HEK293 (cell line): ENCODE data around the gene SLC38A9.
A peak's percentile ranks its signal among the peaks of the same experiment; 100 is the strongest.

Experiments used
- CTCF ChIA-PET: fragments of 350-600 bp; formaldehyde crosslinking; extraction: SDS; loops from one replicate; lab custom pipeline; 2021; ENCODE audit warnings: antibody characterized with exemption; lab: Yijun Ruan, JAX
- POLR2A ChIA-PET: fragments of 300-600 bp; formaldehyde crosslinking; extraction: SDS; loops from one replicate; lab custom pipeline; 2020; ENCODE audit warnings: antibody characterized with exemption, inconsistent platforms; lab: Yijun Ruan, JAX
- H3K27ac ChIP-seq: fragments of 200-500 bp; sonication (Bioruptor generic); 2 replicates; pipeline ENCODE4 v1.5.1; 2014; ENCODE audit warnings: low read depth, low read length, control low read depth, inconsistent platforms; ENCODE audit errors: extremely low read depth
- H3K36me3 ChIP-seq, 2 experiments: fragments of 200-500 bp in 1 of 2; sonication (Bioruptor generic) in 1 of 2; 1 replicate in 1 of 2; 2 replicates in 1 of 2; pipeline ENCODE4 v1.5.1; 2014 to 2017; ENCODE audit warnings: inconsistent platforms in 2 of 2, low read length in 2 of 2; ENCODE audit not compliant: control insufficient read depth in 2 of 2, insufficient read depth in 1 of 2
- H3K4me1 ChIP-seq: fragments of 200-500 bp; sonication (Bioruptor generic); 2 replicates; pipeline ENCODE4 v1.5.1; 2014; ENCODE audit warnings: mild to moderate bottlenecking, low read length, inconsistent platforms; ENCODE audit not compliant: control insufficient read depth, insufficient read depth
- H3K4me3 ChIP-seq: 2 replicates; pipeline ENCODE4 v1.5.1; 2011; ENCODE audit warnings: low read depth, mild to moderate bottlenecking, control low read depth, low read length, moderate library complexity
- H3K9me3 ChIP-seq: fragments of 200-500 bp; sonication (Bioruptor generic); 2 replicates; pipeline ENCODE4 v1.5.1; 2014; ENCODE audit warnings: low read depth, low read length, inconsistent platforms; ENCODE audit not compliant: control insufficient read depth, insufficient read depth
- MYNN ChIP-seq: fragments of 450-650 bp; formaldehyde crosslinking; IDR thresholded peaks from 2 replicates; pipeline ENCODE4 v1.5.1; 2016; ENCODE audit warnings: missing biosample characterization, missing genetic modification characterization, borderline replicate concordance
- REST ChIP-seq: fragments of 450-650 bp; formaldehyde crosslinking; IDR thresholded peaks from 2 replicates; pipeline ENCODE4 v1.5.1; 2016; ENCODE audit warnings: missing biosample characterization, missing genetic modification characterization
- SCRT1 ChIP-seq: fragments of 450-650 bp; formaldehyde crosslinking; IDR thresholded peaks from 2 replicates; pipeline ENCODE4 v1.5.1; 2016; ENCODE audit warnings: missing biosample characterization, missing genetic modification characterization, borderline replicate concordance
- SP2 ChIP-seq: fragments of 450-650 bp; formaldehyde crosslinking; IDR thresholded peaks from 2 replicates; pipeline ENCODE4 v1.5.1; 2016; ENCODE audit warnings: missing biosample characterization, missing genetic modification characterization
- WT1 ChIP-seq: fragments of 450-650 bp; formaldehyde crosslinking; IDR thresholded peaks from 2 replicates; pipeline ENCODE4 v1.5.1; 2016; ENCODE audit warnings: missing biosample characterization, missing genetic modification characterization
- ZEB2 ChIP-seq: fragments of 450-650 bp; formaldehyde crosslinking; IDR thresholded peaks from 2 replicates; pipeline ENCODE4 v1.5.1; 2016; ENCODE audit warnings: missing biosample characterization, missing genetic modification characterization
- ZFP41 ChIP-seq: fragments of 450-650 bp; formaldehyde crosslinking; IDR thresholded peaks from 2 replicates; pipeline ENCODE4 v1.5.1; 2016; ENCODE audit warnings: missing biosample characterization, missing genetic modification characterization, borderline replicate concordance
- ZNF239 ChIP-seq: fragments of 450-650 bp; formaldehyde crosslinking; IDR thresholded peaks from 2 replicates; pipeline ENCODE4 v1.5.1; 2016; ENCODE audit warnings: missing biosample characterization, missing genetic modification characterization
- ZNF366 ChIP-seq: fragments of 450-650 bp; formaldehyde crosslinking; conservative IDR thresholded peaks from 2 replicates; pipeline ENCODE4 v1.5.1; 2016; ENCODE audit warnings: missing biosample characterization, missing genetic modification characterization
- ZNF37A ChIP-seq: fragments of 450-650 bp; IDR thresholded peaks from 2 replicates; pipeline ENCODE4 v1.5.1; 2018; ENCODE audit warnings: missing biosample characterization, missing genetic modification characterization
- ZNF473 ChIP-seq: fragments of 450-650 bp; formaldehyde crosslinking; IDR thresholded peaks from 2 replicates; pipeline ENCODE4 v1.5.1; 2017; ENCODE audit warnings: missing biosample characterization, missing genetic modification characterization
- ZNF514 ChIP-seq: fragments of 450-650 bp; formaldehyde crosslinking; IDR thresholded peaks from 2 replicates; pipeline ENCODE4 v1.5.1; 2016; ENCODE audit warnings: missing biosample characterization, missing genetic modification characterization
- ZNF654 ChIP-seq: fragments of 450-650 bp; formaldehyde crosslinking; IDR thresholded peaks from 2 replicates; pipeline ENCODE4 v1.5.1; 2016; ENCODE audit warnings: low read depth, missing biosample characterization, missing genetic modification characterization
- ZNF768 ChIP-seq: fragments of 450-650 bp; formaldehyde crosslinking; IDR thresholded peaks from 2 replicates; pipeline ENCODE4 v1.5.1; 2018; ENCODE audit warnings: missing biosample characterization, mild to moderate bottlenecking, missing genetic modification characterization
- ZSCAN30 ChIP-seq: fragments of 450-650 bp; IDR thresholded peaks from 2 replicates; pipeline ENCODE4 v1.5.1; 2018; ENCODE audit warnings: missing biosample characterization, mild to moderate bottlenecking, missing genetic modification characterization, moderate library complexity
- TF ChIP-seq, protein P1 (sequence below): fragments of 450-650 bp; IDR thresholded peaks from 2 replicates; pipeline ENCODE4 v1.5.1; 2018; ENCODE audit warnings: missing biosample characterization, mild to moderate bottlenecking, missing genetic modification characterization
- TF ChIP-seq, protein P2 (sequence below): fragments of 450-650 bp; IDR thresholded peaks from 2 replicates; pipeline ENCODE4 v1.5.1; 2018; ENCODE audit warnings: missing biosample characterization, missing genetic modification characterization
- TF ChIP-seq, protein P3 (sequence below): fragments of 450-650 bp; formaldehyde crosslinking; IDR thresholded peaks from 2 replicates; pipeline ENCODE4 v1.5.1; 2016; ENCODE audit warnings: missing biosample characterization, missing genetic modification characterization, borderline replicate concordance

SLC38A9 gene

DNA sequence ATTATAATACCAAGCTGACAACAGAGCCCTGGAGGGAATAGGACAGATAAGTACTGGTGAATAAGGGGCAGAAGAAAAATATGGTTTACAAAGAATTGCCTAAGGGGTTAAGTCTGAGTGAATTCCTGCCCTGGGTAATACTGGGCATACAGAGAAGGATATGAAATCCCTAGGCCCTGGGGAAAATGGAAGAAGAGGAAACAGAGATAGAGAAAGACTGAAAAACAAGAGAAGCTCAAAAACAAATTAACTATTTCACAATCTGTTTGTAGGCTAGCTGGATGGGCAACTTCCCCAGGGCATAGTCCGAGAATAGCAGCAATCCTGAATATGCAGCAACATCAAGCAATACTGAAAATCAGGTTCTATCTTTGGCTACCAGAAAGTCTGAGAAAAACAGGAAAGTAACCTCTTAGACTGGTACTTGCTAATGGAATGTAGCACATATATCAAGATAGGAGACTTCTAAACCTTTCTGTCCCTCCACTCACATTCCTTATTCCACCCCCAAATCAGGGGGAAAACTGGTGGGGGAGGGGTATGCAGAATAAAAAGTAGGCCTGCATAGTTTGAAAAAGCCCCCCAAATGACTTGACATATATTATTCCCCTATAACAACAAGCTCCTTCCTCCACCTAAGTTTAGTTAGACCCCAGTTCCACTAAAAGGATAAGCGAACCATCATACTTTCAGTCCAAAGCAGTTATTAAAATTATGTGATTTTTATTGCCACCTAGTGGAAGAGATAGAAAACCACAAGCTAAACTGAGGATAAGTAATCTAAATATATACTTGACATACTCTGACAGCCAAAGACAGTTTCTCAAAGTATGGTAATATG lies 20.6 kb downstream of the SLC38A9 start:
- H3K4me3 ChIP-seq: no peak overlapping the region
- CTCF ChIA-PET: interaction anchor here (0.6 to 2.7 kb wide), 47 partner anchors 8 to 1103 kb away, joined by 3 to 12 read pairs (median 4); partner anchors contain the start of gene CCNO
- TF ChIP-seq, protein P1, sequence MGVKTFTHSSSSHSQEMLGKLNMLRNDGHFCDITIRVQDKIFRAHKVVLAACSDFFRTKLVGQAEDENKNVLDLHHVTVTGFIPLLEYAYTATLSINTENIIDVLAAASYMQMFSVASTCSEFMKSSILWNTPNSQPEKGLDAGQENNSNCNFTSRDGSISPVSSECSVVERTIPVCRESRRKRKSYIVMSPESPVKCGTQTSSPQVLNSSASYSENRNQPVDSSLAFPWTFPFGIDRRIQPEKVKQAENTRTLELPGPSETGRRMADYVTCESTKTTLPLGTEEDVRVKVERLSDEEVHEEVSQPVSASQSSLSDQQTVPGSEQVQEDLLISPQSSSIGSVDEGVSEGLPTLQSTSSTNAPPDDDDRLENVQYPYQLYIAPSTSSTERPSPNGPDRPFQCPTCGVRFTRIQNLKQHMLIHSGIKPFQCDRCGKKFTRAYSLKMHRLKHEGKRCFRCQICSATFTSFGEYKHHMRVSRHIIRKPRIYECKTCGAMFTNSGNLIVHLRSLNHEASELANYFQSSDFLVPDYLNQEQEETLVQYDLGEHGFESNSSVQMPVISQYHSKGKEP (tag by site-specific recombination): 0 out of 2 replicates have a peak, but pooled peaks have one; percentile 6
- TF ChIP-seq MYNN (tag by site-specific recombination): no peak
- peak; percentile 74 for TF ChIP-seq ZNF654 (tag by site-specific recombination)
- 0 out of 2 replicates have a peak, but pooled peaks have one; percentile 20 for TF ChIP-seq ZEB2
- no peaks in the 10 kb centered on the region for H3K9me3 ChIP-seq
- H3K36me3 ChIP-seq: 0 out of 3 replicates have a peak, but pooled peaks cover 0 to 5% of the 10 kb centered on the region in 2 experiments
- POLR2A ChIA-PET: interaction anchor here (0.9 to 1.1 kb wide), 2 partner anchors 58 to 98 kb away, joined by 3 read pairs; no protein-coding TSS in a partner anchor
- no peak overlapping the region for H3K27ac ChIP-seq
- H3K4me1 ChIP-seq: no peaks in the 10 kb centered on the region

DNA sequence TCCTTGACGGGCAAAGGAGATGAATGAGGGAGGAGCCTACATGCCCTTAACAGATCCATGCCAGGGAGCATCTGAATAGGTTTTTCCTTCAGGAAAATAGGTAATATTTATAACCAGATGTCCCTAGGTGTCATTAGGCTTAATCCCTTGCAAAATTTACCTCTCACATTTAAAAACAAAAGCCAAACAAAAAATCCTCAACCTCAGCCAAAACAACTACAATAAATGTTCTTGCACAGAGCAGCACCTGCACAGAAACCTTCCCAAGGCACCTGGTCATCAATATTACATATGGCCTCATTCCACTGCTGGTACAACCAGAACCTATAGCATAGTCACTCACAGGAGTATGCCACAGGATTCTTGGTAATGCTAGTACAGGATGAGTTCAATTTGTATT lies 30.1 kb downstream of the SLC38A9 start:
- Histone ChIP-seq H3K9me3 (no peaks in the 10 kb centered on the region), H3K27ac (no peak overlapping the region), H3K4me1 (no peaks in the 10 kb centered on the region; the same call in 1 of the 2 replicates), H3K36me3 (no peaks in the 10 kb centered on the region), H3K4me3 (no peak overlapping the region)
- TF ChIP-seq WT1 (tag by site-specific recombination): no peak
- TF ChIP-seq ZFP41: no peak
- ChIA-PET CTCF (no interaction called here), POLR2A (no interaction called here)

- H3K27ac ChIP-seq: no peak overlapping the region
- H3K4me1 ChIP-seq: no peaks in the 10 kb centered on the region; the same call in 1 of the 2 replicates
- H3K36me3 ChIP-seq: no peaks in the 10 kb centered on the region
- H3K9me3 ChIP-seq: no peaks in the 10 kb centered on the region
- CTCF ChIA-PET: no interaction called here
- TF ChIP-seq, protein P2, sequence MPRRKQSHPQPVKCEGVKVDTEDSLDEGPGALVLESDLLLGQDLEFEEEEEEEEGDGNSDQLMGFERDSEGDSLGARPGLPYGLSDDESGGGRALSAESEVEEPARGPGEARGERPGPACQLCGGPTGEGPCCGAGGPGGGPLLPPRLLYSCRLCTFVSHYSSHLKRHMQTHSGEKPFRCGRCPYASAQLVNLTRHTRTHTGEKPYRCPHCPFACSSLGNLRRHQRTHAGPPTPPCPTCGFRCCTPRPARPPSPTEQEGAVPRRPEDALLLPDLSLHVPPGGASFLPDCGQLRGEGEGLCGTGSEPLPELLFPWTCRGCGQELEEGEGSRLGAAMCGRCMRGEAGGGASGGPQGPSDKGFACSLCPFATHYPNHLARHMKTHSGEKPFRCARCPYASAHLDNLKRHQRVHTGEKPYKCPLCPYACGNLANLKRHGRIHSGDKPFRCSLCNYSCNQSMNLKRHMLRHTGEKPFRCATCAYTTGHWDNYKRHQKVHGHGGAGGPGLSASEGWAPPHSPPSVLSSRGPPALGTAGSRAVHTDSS (tag by site-specific recombination): no peak
- TF ChIP-seq ZNF366 (tag by site-specific recombination): no peak
- TF ChIP-seq ZNF37A (tag by site-specific recombination): no peak
- TF ChIP-seq REST (tag by site-specific recombination): no peak
- no peak for TF ChIP-seq SP2
- no peak for TF ChIP-seq SCRT1 (tag by site-specific recombination)
- no peak for TF ChIP-seq ZNF473 (tag by site-specific recombination)
- TF ChIP-seq ZNF514 (tag by site-specific recombination): no peak
- no peak for TF ChIP-seq ZNF768 (tag by site-specific recombination)
- TF ChIP-seq ZSCAN30: no peak
- TF ChIP-seq ZNF239: no peak
- TF ChIP-seq, protein P3, sequence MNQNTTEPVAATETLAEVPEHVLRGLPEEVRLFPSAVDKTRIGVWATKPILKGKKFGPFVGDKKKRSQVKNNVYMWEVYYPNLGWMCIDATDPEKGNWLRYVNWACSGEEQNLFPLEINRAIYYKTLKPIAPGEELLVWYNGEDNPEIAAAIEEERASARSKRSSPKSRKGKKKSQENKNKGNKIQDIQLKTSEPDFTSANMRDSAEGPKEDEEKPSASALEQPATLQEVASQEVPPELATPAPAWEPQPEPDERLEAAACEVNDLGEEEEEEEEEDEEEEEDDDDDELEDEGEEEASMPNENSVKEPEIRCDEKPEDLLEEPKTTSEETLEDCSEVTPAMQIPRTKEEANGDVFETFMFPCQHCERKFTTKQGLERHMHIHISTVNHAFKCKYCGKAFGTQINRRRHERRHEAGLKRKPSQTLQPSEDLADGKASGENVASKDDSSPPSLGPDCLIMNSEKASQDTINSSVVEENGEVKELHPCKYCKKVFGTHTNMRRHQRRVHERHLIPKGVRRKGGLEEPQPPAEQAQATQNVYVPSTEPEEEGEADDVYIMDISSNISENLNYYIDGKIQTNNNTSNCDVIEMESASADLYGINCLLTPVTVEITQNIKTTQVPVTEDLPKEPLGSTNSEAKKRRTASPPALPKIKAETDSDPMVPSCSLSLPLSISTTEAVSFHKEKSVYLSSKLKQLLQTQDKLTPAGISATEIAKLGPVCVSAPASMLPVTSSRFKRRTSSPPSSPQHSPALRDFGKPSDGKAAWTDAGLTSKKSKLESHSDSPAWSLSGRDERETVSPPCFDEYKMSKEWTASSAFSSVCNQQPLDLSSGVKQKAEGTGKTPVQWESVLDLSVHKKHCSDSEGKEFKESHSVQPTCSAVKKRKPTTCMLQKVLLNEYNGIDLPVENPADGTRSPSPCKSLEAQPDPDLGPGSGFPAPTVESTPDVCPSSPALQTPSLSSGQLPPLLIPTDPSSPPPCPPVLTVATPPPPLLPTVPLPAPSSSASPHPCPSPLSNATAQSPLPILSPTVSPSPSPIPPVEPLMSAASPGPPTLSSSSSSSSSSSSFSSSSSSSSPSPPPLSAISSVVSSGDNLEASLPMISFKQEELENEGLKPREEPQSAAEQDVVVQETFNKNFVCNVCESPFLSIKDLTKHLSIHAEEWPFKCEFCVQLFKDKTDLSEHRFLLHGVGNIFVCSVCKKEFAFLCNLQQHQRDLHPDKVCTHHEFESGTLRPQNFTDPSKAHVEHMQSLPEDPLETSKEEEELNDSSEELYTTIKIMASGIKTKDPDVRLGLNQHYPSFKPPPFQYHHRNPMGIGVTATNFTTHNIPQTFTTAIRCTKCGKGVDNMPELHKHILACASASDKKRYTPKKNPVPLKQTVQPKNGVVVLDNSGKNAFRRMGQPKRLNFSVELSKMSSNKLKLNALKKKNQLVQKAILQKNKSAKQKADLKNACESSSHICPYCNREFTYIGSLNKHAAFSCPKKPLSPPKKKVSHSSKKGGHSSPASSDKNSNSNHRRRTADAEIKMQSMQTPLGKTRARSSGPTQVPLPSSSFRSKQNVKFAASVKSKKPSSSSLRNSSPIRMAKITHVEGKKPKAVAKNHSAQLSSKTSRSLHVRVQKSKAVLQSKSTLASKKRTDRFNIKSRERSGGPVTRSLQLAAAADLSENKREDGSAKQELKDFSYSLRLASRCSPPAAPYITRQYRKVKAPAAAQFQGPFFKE (tag by site-specific recombination): no peak
- TF ChIP-seq, all 188 proteins: peak for 0
- POLR2A ChIA-PET: no interaction called here
- no peak overlapping the region for H3K4me3 ChIP-seq
Observed at GRCh38 chr5:55681301-55681700, 30.8 kb downstream of the SLC38A9 start.
